ENCODE data around the gene TPM2. TPM values are rescaled to one million over a fixed set of nuclear protein-coding genes. Genes with fewer than 3 reads are reported as not detected.

TPM2 gene
- total RNA-seq, 2 donors from 2014 or later: 599 to 915 TPM

DNA sequence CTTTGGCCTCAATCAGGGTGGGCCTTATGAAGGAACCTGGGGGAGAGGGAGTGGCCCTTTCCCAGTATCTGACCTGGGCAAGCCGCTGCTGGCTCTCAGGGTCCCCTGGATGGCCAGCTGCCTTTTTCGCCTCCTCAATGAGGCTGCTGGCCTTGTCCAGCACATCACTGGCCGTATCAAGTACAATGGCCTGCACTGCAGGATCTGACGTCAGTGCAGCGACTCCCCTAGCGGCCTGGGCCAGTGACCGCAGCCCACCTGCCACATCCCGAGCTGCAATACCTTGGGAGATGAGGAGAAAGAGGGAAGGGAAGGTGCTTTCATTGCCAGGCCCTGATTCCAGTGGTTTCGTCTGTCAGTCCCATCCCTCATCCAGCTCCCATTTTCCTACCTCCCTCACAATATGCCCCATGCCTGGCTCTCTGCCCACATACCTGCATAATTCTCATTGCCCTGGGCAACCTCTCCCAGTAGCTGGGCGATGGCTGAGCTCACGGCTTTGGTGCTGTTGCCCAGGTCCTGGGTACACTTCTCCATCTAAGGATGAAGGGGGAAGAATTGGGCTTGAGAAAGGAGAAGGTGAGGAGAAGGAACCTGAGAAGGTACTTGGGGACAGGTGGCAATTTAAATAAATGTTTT lies 23.2 kb upstream of the TPM2 start:
- DNase-seq (ENCODE audit: low spot score): no peak
- Histone ChIP-seq H3K36me3 (peaks cover 99% of the 10 kb centered on the region), H3K4me1 (peaks cover 0 to 10% of the 10 kb centered on the region in 2 donors), H3K4me3 (no peak overlapping the region), H3K27me3 (no peaks in the 10 kb centered on the region), H3K9me3 (no peaks in the 10 kb centered on the region), H3K27ac (no peak overlapping the region)
- TF ChIP-seq, protein P1, sequence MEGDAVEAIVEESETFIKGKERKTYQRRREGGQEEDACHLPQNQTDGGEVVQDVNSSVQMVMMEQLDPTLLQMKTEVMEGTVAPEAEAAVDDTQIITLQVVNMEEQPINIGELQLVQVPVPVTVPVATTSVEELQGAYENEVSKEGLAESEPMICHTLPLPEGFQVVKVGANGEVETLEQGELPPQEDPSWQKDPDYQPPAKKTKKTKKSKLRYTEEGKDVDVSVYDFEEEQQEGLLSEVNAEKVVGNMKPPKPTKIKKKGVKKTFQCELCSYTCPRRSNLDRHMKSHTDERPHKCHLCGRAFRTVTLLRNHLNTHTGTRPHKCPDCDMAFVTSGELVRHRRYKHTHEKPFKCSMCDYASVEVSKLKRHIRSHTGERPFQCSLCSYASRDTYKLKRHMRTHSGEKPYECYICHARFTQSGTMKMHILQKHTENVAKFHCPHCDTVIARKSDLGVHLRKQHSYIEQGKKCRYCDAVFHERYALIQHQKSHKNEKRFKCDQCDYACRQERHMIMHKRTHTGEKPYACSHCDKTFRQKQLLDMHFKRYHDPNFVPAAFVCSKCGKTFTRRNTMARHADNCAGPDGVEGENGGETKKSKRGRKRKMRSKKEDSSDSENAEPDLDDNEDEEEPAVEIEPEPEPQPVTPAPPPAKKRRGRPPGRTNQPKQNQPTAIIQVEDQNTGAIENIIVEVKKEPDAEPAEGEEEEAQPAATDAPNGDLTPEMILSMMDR (IDR thresholded peaks at IDR 0.05): no peak

GRCh38 chr9:35711501-35712428 lies 22.0 kb upstream of the TPM2 start:
- no peak for DNase-seq (ENCODE audit: low spot score)
- Histone ChIP-seq H3K27me3 (no peaks in the 10 kb centered on the region), H3K4me3 (no peak overlapping the region), H3K9me3 (no peaks in the 10 kb centered on the region), H3K4me1 (peaks cover 0 to 10% of the 10 kb centered on the region in 2 donors), H3K36me3 (peaks cover 99% of the 10 kb centered on the region), H3K27ac (peak overlapping the region in 1 of 2 donors; percentile 47)
- TF ChIP-seq, protein P1 (IDR thresholded peaks at IDR 0.05): no peak

DNA sequence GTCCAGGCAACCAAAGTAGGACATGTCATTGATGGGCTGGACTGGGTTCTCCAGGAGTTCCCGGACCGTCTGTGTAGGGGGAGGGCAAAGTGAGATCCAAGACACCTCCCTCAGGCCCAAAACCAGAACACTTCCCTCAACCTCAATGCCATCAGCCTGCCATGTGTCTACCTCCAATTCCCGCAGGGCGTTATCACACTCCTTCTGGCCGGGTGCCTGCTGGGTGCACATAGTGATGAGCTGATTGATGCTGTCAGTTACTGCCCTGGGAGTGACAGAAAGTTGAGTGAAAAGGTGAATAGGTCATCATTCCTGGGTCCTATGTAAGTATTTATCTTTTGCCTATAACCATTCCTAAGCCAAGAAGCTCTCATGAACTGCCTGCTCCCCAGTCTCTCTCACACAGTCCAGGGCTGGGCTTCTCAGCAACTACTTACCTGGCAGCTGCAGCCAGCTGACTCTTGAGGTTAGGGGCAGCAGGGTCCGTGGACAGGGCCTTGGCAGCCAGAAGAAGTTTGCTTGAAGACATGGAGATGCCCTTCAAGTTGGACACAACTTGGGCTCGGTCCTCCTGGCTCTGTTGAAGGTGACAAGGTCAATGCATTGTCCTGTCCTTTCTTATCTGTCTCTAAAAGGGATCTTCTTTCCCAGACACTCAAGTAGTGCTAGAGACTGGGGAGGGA lies 21.2 kb upstream of the TPM2 start:
- Histone ChIP-seq H3K27me3 (no peaks in the 10 kb centered on the region), H3K27ac (peak overlapping the region in 1 of 2 donors; percentile 47), H3K36me3 (peaks cover 99% of the 10 kb centered on the region), H3K4me1 (peaks cover 0 to 10% of the 10 kb centered on the region in 2 donors), H3K9me3 (no peaks in the 10 kb centered on the region), H3K4me3 (no peak overlapping the region)
- no peak for DNase-seq (ENCODE audit: low spot score)
- TF ChIP-seq, protein P1 (IDR thresholded peaks at IDR 0.05): no peak

DNA sequence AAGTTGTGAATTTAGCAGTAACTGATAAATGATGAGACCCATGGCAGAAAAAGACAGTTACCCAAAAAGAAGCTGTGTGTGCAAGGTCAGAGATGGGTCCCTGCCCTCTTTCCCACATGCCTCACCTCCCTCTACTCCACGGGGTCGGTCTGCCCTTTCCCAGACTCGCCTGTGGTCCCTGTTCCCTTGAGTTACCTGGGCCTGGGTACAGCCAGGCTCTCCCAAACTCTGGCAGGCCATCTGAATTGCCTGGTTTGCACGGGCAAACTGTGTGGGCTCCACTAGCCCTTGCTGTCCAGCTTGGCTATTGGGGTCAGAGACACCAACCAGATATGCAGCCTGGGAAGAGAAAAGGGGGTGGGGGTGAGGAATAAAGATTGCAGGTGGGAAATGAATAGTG lies 18.4 kb upstream of the TPM2 start:
- Histone ChIP-seq H3K4me3 (no peak overlapping the region), H3K27ac (no peak overlapping the region), H3K36me3 (peaks cover 99% of the 10 kb centered on the region), H3K27me3 (no peaks in the 10 kb centered on the region), H3K4me1 (peaks cover 0 to 18% of the 10 kb centered on the region in 2 donors), H3K9me3 (no peaks in the 10 kb centered on the region)
- no peak for DNase-seq (ENCODE audit: low spot score)
- TF ChIP-seq, protein P1 (IDR thresholded peaks at IDR 0.05): no peak

GRCh38 chr9:35706951-35707350 lies 17.2 kb upstream of the TPM2 start:
- Histone ChIP-seq H3K36me3 (peaks cover 99% of the 10 kb centered on the region), H3K9me3 (no peaks in the 10 kb centered on the region), H3K4me1 (peaks cover 0 to 18% of the 10 kb centered on the region in 2 donors), H3K27me3 (no peaks in the 10 kb centered on the region), H3K27ac (no peak overlapping the region), H3K4me3 (no peak overlapping the region)
- no peak for DNase-seq (ENCODE audit: low spot score)
- TF ChIP-seq, protein P1 (IDR thresholded peaks at IDR 0.05): no peak

Data from right atrium auricular region (tissue), 2 donors.